GM19025 (cell line): ENCODE measurements around the gene CCDC187.
"Not testable (repeated sequence)": the region's sequence is repeated elsewhere in the genome, so short reads cannot be mapped to it uniquely, and the experiment has no call there.

Source experiments
- ATAC-seq: cut with Tn5 transposase; IDR thresholded peaks from one replicate; pipeline ENCODE4 v1.9.1; 2021; ENCODE audit warnings: mild to moderate bottlenecking, low read depth, moderate library complexity; ENCODE audit not compliant: unreplicated experiment

CCDC187 gene

GRCh38 chr9:136303825-136304416 is at the start of gene CCDC187:
TSS of gene CCDC187 (minus strand) at chr9:136304094. CDS start at chr9:136303830, 264 bp downstream.
- ATAC-seq = no peak

- ATAC-seq = no peak
Observed at GRCh38 chr9:136353088-136353487, 49.2 kb upstream of the CCDC187 start.

- ATAC-seq = no peak
Observed at GRCh38 chr9:136352682-136353081, 48.8 kb upstream of the CCDC187 start.

GRCh38 chr9:136351868-136352267 is 48.0 kb upstream of the CCDC187 start:
- ATAC-seq = not testable (repeated sequence)

- ATAC-seq = no peak
Observed at GRCh38 chr9:136351252-136351800, 47.4 kb upstream of the CCDC187 start.

- ATAC-seq = no peak
Observed at GRCh38 chr9:136349546-136349945, 45.7 kb upstream of the CCDC187 start.

GRCh38 chr9:136348691-136349090 is 44.8 kb upstream of the CCDC187 start:
- no peak for ATAC-seq

- ATAC-seq = no peak
Observed at GRCh38 chr9:136347472-136348256, 43.8 kb upstream of the CCDC187 start.

GRCh38 chr9:136346927-136347465 is 43.1 kb upstream of the CCDC187 start:
- ATAC-seq = no peak

GRCh38 chr9:136346157-136346481 is 42.2 kb upstream of the CCDC187 start:
- ATAC-seq = no peak

- ATAC-seq = no peak
Observed at GRCh38 chr9:136345281-136346156, 41.6 kb upstream of the CCDC187 start.

- ATAC-seq = no peak
Observed at GRCh38 chr9:136344544-136345280, 40.8 kb upstream of the CCDC187 start.

- no peak for ATAC-seq
Observed at GRCh38 chr9:136343884-136344269, 40.0 kb upstream of the CCDC187 start.

- no peak for ATAC-seq
Observed at GRCh38 chr9:136343121-136343883, 39.4 kb upstream of the CCDC187 start.

GRCh38 chr9:136342181-136343120 is 38.6 kb upstream of the CCDC187 start:
- ATAC-seq = no peak

- no peak for ATAC-seq
Observed at GRCh38 chr9:136341769-136342168, 37.9 kb upstream of the CCDC187 start.

GRCh38 chr9:136341042-136341655 is 37.3 kb upstream of the CCDC187 start:
- no peak for ATAC-seq
